GM21737 (cell line): ENCODE results near the gene MVD.
"Not testable (repeated sequence)": the region's sequence is repeated elsewhere in the genome, so short reads cannot be mapped to it uniquely, and the experiment has no call there.

Experiments
- ATAC-seq: cut with Tn5 transposase; IDR thresholded peaks from one replicate; pipeline ENCODE4 v1.9.1; 2021; ENCODE audit warnings: mild to moderate bottlenecking, moderate library complexity; ENCODE audit not compliant: unreplicated experiment

The MVD gene

GRCh38 chr16:88610909-88611812, 51.7 kb downstream of the MVD start:
- ATAC-seq: no peak

- no peak for ATAC-seq
These were observed 52.8 kb downstream of the MVD start for GRCh38 chr16:88610080-88610479.

- not testable (repeated sequence) for ATAC-seq
These were observed 53.5 kb downstream of the MVD start for GRCh38 chr16:88609426-88609825.

GRCh38 chr16:88608076-88608475, 54.8 kb downstream of the MVD start:
- no peak for ATAC-seq

- no peak for ATAC-seq
These were observed 56.6 kb downstream of the MVD start for GRCh38 chr16:88606148-88606757.

GRCh38 chr16:88605186-88606147, 57.4 kb downstream of the MVD start:
- no peak for ATAC-seq

DNA sequence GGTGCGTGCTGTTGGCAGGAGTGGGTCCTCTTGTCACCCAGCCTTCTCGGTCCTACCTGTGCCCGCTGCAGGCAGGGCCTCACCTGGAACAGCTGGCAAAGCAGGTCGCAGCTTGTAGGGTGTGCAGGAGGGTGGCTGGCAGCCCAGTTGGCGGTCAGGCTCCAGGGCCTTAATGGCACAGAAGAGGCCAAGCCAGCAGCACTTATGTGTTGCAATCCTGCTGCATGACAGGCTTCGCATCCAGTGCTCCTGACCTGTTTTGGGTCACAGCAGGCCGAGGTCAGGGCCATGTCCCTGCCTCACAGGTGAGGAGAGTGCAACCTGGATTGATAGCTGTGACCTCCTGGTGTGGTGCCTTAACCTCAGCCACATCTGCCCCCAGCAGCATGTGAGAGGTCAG, 60.8 kb downstream of the MVD start:
- no peak for ATAC-seq
